Thymus (tissue), 11 donors: ENCODE results near the gene ILF3. TPM values are rescaled to one million over a fixed set of nuclear protein-coding genes. Genes with fewer than 3 reads are reported as not detected.

Experiments used
- DNase-seq, 9 donors: peaks; one replicate each; pipeline ENCODE4 v3.0.0-alpha.2; 2013; ENCODE audit warnings: low spot score in 9 of 9, low read depth in 6 of 9, missing footprints in 1 of 9
- H3K27ac ChIP-seq, 2 donors: one replicate each; pipeline ENCODE4 v1.5.1; 2013; ENCODE audit warnings: control low read depth in 1 of 2, low read depth in 1 of 2, low read length in 1 of 2, mild to moderate bottlenecking in 1 of 2, moderate library complexity in 1 of 2
- H3K27me3 ChIP-seq, 2 donors: one replicate each; pipeline ENCODE4 v1.5.1; 2013; ENCODE audit warnings: low read length in 1 of 2; ENCODE audit not compliant: control insufficient read depth in 2 of 2, insufficient read depth in 1 of 2
- H3K36me3 ChIP-seq, 2 donors: one replicate each; pipeline ENCODE4 v1.5.1; 2013; ENCODE audit warnings: low read length in 1 of 2, mild to moderate bottlenecking in 1 of 2, moderate library complexity in 1 of 2; ENCODE audit not compliant: control insufficient read depth in 2 of 2, insufficient read depth in 2 of 2
- H3K4me1 ChIP-seq, 2 donors: one replicate each; pipeline ENCODE4 v1.5.1; 2013; ENCODE audit warnings: low read length in 2 of 2; ENCODE audit not compliant: control insufficient read depth in 2 of 2, insufficient read depth in 2 of 2
- H3K4me3 ChIP-seq, 2 donors: one replicate each; pipeline ENCODE4 v1.5.1; 2013; ENCODE audit warnings: low read length in 2 of 2, control low read depth in 1 of 2, mild to moderate bottlenecking in 1 of 2
- H3K9me3 ChIP-seq, 2 donors: one replicate each; pipeline ENCODE4 v1.5.1; 2013; ENCODE audit warnings: low read length in 1 of 2, mild to moderate bottlenecking in 1 of 2; ENCODE audit not compliant: control insufficient read depth in 2 of 2, insufficient read depth in 1 of 2
- WGBS: extraction: QIAGEN DNeasy Blood & Tissue Kit; methylation state at CpG from one replicate; pipeline ENCODE4 v1.1.7; 2013; 5-methylcytosine and 5-hydroxymethylcytosine counted together
- polyA plus RNA-seq: library from polyadenylated mRNA; stranded (reverse); fragments of 200-250 nt; gene quantifications from one replicate; pipeline ENCODE4 v1.2.3, GENCODE V29; 2013
- total RNA-seq: library from RNA; stranded (reverse); fragments of 120-200 nt; gene quantifications from one replicate; pipeline ENCODE4 v1.2.4, GENCODE V29; 2013
- donor health status: healthy.

ILF3 gene
- total and polyA plus RNA-seq, 2 donors = 60.7 to 185 TPM

DNA sequence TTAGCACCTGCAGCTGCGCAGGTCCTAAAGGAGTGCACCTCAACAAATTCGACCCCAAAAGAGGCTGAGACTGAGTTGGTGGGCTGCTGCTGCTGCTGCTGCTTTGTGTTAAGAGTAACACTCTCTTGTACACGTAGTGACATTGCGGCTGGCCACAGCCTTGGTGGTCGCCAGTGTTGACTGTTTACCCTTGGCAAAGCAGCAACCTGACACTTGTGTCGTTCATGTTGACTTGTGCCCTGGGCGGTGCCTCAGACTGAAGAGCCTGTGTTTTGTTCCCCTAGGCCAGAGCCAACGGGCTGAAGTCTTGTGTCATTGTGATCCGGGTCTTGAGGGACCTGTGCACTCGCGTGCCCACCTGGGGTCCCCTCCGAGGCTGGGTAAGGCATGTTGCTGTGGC, 24.7 kb downstream of the ILF3 start:
- H3K27ac ChIP-seq = no peak overlapping the region
- no peaks in the 10 kb centered on the region for H3K4me1 ChIP-seq
- 97% methylated on average over 12 of the region's 12 CpGs for WGBS

DNA sequence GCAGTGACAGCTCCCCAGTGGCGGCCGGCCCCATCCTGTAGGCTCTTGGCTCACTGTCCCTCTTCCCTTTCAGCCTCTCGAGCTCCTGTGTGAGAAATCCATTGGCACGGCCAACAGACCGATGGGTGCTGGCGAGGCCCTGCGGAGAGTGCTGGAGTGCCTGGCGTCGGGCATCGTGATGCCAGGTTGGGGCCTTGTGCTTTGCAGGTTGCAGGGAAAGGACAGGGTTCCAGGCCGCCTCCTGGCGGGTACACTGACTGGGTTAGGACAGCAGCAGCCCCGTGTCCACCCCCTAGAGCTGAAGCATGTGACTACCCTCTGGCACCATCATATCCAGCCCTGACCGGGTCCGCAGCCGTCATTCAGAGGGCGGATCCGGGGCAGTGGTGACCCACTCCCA, 25.6 kb downstream of the ILF3 start:
- Histone ChIP-seq H3K4me1 (no peaks in the 10 kb centered on the region), H3K27ac (no peak overlapping the region), H3K4me3 (no peak overlapping the region), H3K36me3 (peaks cover 92 to 95% of the 10 kb centered on the region in 2 donors), H3K9me3 (no peaks in the 10 kb centered on the region), H3K27me3 (no peaks in the 10 kb centered on the region)
- DNase-seq = no peak
- 97% methylated on average over 18 of the region's 18 CpGs for WGBS

More for the DNA sequence above, 24.7 kb downstream of the ILF3 start:
- Histone ChIP-seq H3K4me3 (no peak overlapping the region), H3K36me3 (peaks cover 88 to 92% of the 10 kb centered on the region in 2 donors), H3K9me3 (no peaks in the 10 kb centered on the region), H3K27me3 (no peaks in the 10 kb centered on the region)
- DNase-seq = no peak

DNA sequence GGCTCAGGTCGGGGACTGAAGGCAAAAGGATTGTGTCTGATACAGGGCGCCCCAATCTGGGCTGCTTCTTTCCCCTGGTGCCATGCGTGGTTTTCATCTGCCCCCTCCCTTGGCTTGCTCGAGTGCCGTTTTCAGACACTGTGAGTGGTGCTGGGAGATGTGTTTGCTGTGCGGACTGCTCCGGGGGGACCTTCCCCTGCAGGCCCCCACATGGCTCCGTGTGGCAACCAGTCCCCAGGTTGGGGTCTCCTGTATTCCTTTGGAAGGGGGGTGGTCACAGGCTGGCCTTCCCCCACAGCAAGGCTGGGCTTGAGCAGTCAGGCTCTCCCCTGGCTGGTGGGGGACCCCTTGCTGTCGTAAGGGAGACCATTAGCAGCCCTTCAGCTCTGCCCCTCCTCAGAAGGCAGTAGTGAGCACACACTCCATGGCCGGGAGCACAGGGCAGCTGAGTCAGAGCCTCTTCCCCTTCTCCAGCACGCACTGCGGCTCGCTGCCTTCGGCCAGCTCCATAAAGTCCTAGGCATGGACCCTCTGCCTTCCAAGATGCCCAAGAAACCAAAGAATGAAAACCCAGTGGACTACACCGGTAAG, 26.5 kb downstream of the ILF3 start:
- WGBS = 97% methylated on average over 15 of the region's 15 CpGs

DNA sequence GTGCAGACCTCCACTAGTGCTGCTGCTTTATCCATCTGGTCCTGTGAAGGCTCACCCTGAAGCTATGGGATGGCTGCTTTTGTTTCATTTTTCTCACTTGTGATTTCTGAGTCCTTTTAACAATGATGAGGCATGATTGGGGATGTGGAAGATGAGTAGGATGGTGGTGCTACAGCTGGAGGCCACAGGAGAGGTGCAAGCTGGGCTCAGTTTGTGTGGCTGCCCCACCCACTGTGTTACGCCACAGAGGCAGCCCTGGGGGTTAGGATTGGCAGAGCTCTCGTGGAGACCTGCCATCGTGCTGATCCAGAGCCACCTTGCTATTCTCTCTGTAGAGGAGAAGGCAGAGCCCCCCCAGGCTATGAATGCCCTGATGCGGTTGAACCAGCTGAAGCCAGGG, 27.5 kb downstream of the ILF3 start:
- Histone ChIP-seq H3K36me3 (peaks cover 98 to 99% of the 10 kb centered on the region in 2 donors), H3K4me3 (no peak overlapping the region), H3K27ac (no peak overlapping the region), H3K4me1 (no peaks in the 10 kb centered on the region), H3K9me3 (no peaks in the 10 kb centered on the region), H3K27me3 (no peaks in the 10 kb centered on the region)
- no peak for DNase-seq
- 97% methylated on average over 4 of the region's 4 CpGs for WGBS

More for the DNA sequence above, 26.5 kb downstream of the ILF3 start:
- no peaks in the 10 kb centered on the region for H3K4me1 ChIP-seq
- no peaks in the 10 kb centered on the region for H3K27me3 ChIP-seq
- no peak for DNase-seq
- H3K4me3 ChIP-seq = no peak overlapping the region
- no peaks in the 10 kb centered on the region for H3K9me3 ChIP-seq
- H3K36me3 ChIP-seq = peaks cover 93 to 94% of the 10 kb centered on the region in 2 donors
- H3K27ac ChIP-seq = no peak overlapping the region

DNA sequence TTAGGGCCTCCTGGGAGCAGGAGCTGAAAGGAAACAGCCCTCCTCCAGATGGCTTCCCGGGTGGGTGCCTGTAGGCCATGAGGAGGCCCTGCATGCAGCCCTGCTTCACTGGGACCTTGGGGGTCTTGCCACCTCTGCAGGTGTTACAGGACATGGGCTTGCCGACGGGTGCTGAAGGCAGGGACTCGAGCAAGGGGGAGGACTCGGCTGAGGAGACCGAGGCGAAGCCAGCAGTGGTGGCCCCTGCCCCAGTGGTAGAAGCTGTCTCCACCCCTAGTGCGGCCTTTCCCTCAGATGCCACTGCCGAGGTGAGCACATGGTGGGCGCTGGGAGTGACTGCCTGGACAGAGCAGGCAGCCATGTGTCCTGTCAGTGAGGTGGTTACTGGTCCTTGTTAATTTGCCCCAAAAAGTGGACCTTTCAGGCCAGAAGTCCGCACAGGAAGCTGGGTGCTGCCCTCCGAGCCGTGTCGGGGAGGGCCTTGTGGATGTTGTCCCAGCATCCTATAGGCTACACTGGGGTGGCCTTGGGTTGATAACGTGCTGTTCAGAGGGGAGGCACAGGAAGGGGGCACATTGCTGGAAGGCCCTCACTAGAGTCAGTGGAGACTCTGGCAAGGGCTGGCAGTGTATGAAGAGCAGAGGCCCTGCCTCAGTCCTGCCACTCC, 28.4 kb downstream of the ILF3 start:
- Histone ChIP-seq H3K4me1 (no peaks in the 10 kb centered on the region), H3K27ac (no peak overlapping the region), H3K4me3 (no peak overlapping the region), H3K9me3 (no peaks in the 10 kb centered on the region), H3K36me3 (peaks cover 98 to 99% of the 10 kb centered on the region in 2 donors), H3K27me3 (no peaks in the 10 kb centered on the region)
- WGBS = 97% methylated on average over 15 of the region's 15 CpGs
- DNase-seq = no peak

DNA sequence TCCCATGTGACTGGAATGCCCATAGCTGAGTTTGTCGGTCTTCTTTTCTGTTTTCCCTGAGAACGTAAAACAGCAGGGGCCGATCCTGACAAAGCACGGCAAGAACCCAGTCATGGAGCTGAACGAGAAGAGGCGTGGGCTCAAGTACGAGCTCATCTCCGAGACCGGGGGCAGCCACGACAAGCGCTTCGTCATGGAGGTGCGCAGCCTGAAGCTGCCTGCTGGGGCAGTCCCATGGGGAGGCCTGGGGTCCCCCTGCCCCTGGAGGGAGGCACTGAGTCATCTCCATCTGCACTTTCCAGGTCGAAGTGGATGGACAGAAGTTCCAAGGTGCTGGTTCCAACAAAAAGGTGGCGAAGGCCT, 28.9 kb downstream of the ILF3 start:
- Histone ChIP-seq H3K9me3 (no peaks in the 10 kb centered on the region), H3K4me1 (no peaks in the 10 kb centered on the region), H3K27ac (no peak overlapping the region), H3K36me3 (peaks cover 98 to 99% of the 10 kb centered on the region in 2 donors), H3K4me3 (no peak overlapping the region), H3K27me3 (no peaks in the 10 kb centered on the region)
- DNase-seq = no peak
- 97% methylated on average over 15 of the region's 15 CpGs for WGBS

DNA sequence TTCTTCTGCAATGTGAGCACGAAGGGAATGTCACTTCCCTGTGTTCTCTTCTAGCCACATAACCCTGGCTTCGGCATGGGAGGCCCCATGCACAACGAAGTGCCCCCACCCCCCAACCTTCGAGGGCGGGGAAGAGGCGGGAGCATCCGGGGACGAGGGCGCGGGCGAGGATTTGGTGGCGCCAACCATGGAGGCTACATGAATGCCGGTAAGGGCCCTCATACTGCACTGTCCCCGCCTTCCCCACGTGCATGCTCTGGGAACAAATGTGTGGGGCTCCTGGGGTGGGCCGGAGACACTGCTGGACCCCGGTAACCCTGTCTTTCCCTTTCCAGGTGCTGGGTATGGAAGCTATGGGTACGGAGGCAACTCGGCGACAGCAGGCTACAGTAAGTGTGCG, 29.4 kb downstream of the ILF3 start:
- no peak for DNase-seq
- Histone ChIP-seq H3K9me3 (no peaks in the 10 kb centered on the region), H3K4me1 (no peaks in the 10 kb centered on the region), H3K27ac (no peak overlapping the region), H3K4me3 (no peak overlapping the region), H3K27me3 (no peaks in the 10 kb centered on the region), H3K36me3 (peaks cover 98 to 99% of the 10 kb centered on the region in 2 donors)
- WGBS = 94% methylated on average over 21 of the region's 21 CpGs

DNA sequence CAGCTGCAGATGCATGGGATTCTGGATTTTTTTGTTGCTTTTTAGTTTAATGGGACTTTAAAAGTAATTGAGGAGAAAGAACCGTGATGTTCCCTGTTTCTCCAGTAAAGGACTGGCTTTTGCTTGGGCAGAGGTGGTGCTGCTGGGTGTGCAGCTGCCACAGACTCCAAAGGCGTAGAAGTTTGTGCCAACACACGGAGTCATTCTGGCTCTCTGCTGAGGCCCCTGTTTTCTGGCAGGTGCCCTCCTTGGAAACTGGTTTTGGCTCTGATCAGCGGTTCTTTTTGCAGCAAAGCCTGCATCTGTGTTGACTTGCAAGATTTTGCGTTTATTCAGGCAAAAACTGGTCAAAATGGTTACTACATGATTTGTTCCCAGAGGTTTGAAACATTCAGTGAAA, 31.1 kb downstream of the ILF3 start:
- 94% methylated on average over 5 of the region's 5 CpGs for WGBS
- DNase-seq = no peak
- Histone ChIP-seq H3K4me1 (no peaks in the 10 kb centered on the region), H3K36me3 (peaks cover 97 to 99% of the 10 kb centered on the region in 2 donors), H3K4me3 (no peak overlapping the region), H3K27ac (no peak overlapping the region), H3K9me3 (peaks cover 0 to 4% of the 10 kb centered on the region in 2 donors), H3K27me3 (no peaks in the 10 kb centered on the region)

DNA sequence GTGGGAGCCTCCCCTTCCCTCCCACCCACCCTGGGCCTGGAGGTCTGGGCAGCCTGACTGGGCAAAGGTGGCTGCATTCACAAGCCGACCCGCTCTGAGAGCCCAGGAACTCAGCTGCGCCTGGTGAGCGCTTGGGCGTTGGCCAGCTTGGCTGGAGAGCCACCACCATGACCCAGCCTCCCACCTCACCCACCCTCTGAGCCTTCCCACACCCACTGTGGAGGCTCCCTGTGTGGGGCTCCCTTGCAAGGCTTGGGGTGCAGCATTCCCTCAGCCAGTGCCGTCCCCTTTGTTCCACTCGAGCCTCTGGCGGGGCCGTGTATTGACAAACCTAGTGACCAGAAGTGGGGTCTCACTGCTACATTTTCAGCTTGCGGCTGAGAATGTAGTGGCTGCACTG, 32.0 kb downstream of the ILF3 start:
- WGBS = 97% methylated on average over 10 of the region's 10 CpGs
- H3K27ac ChIP-seq = no peak overlapping the region
- no peaks in the 10 kb centered on the region for H3K27me3 ChIP-seq
- no peak overlapping the region for H3K4me3 ChIP-seq
- no peaks in the 10 kb centered on the region for H3K4me1 ChIP-seq
- peaks cover 97 to 99% of the 10 kb centered on the region in 2 donors for H3K36me3 ChIP-seq
- DNase-seq = no peak
- peaks cover 0 to 4% of the 10 kb centered on the region in 2 donors for H3K9me3 ChIP-seq
